Naive thymus-derived CD4-positive, alpha-beta T cell (primary cell): ENCODE results near the gene FAR2. TPM values are rescaled to one million over a fixed set of nuclear protein-coding genes. Genes with fewer than 3 reads are reported as not detected.

Experiments
- ATAC-seq: fragments of 150-1000 bp; cut with Tn5 transposase; 2 replicates; pipeline ENCODE4 v1.10.0; 2021; ENCODE audit warnings: mild to moderate bottlenecking, moderate library complexity
- CTCF ChIA-PET: fragments of 350-600 bp; sonication (Branson Sonifier 250); formaldehyde crosslinking; loops from one replicate; lab custom pipeline; 2021; ENCODE audit warnings: antibody characterized with exemption; lab: Charles Lee
- POLR2A ChIA-PET: fragments of 350-600 bp; sonication (Branson Sonifier 250); formaldehyde crosslinking; loops from one replicate; lab custom pipeline; 2021; ENCODE audit warnings: antibody characterized with exemption, inconsistent platforms; lab: Charles Lee
- DNase-seq, 9 donors: peaks; one replicate each; pipeline versions ENCODE4 v3.0.0 to v3.0.0-alpha.2; 2020 to 2022; ENCODE audit warnings: mixed read lengths in 1 of 9
- H3K27ac ChIP-seq: one replicate; pipeline ENCODE4 v1.7.0; 2013; ENCODE audit warnings: mild to moderate bottlenecking, low read depth, low read length, moderate library complexity
- H3K27me3 ChIP-seq, 2 donors: one replicate each; pipeline ENCODE4 v1.7.0; 2013; ENCODE audit warnings: low read length in 2 of 2, mild to moderate bottlenecking in 2 of 2, moderate library complexity in 2 of 2; ENCODE audit not compliant: control insufficient read depth in 2 of 2, insufficient read depth in 2 of 2
- H3K36me3 ChIP-seq, 3 experiments: 1 replicate in 2 of 3; 2 replicates in 1 of 3; pipeline ENCODE4 v1.7.0; 2013; ENCODE audit warnings: low read length in 3 of 3, mild to moderate bottlenecking in 3 of 3, moderate library complexity in 1 of 3; ENCODE audit not compliant: insufficient read depth in 3 of 3, control insufficient read depth in 2 of 3
- H3K4me1 ChIP-seq, 2 donors: one replicate each; pipeline ENCODE4 v1.7.0; 2013; ENCODE audit warnings: low read length in 2 of 2, mild to moderate bottlenecking in 2 of 2, moderate library complexity in 1 of 2; ENCODE audit not compliant: control insufficient read depth in 2 of 2, insufficient read depth in 2 of 2
- H3K4me3 ChIP-seq: 2 replicates; pipeline ENCODE4 v1.7.0; 2013; ENCODE audit warnings: mild to moderate bottlenecking, low read length
- H3K9me3 ChIP-seq, 3 experiments: 1 replicate in 2 of 3; 2 replicates in 1 of 3; pipeline ENCODE4 v1.7.0; 2013; ENCODE audit warnings: low read length in 3 of 3; ENCODE audit not compliant: control insufficient read depth in 2 of 3
- H3K27ac Mint-ChIP-seq, 9 donors: one replicate each; pipeline ENCODE4 v1.8.0; 2020 to 2022; ENCODE audit warnings: mixed read lengths in 9 of 9, mild to moderate bottlenecking in 8 of 9, moderate library complexity in 5 of 9, inconsistent platforms in 2 of 9
- H3K27me3 Mint-ChIP-seq, 5 donors: one replicate each; pipeline ENCODE4 v1.8.0; 2021 to 2022; ENCODE audit warnings: mixed read lengths in 5 of 5, mild to moderate bottlenecking in 1 of 5
- H3K36me3 Mint-ChIP-seq, 5 donors: one replicate each; pipeline ENCODE4 v1.8.0; 2020 to 2022; ENCODE audit warnings: mixed read lengths in 5 of 5, mild to moderate bottlenecking in 3 of 5, inconsistent platforms in 1 of 5
- H3K4me1 Mint-ChIP-seq, 7 donors: one replicate each; pipeline ENCODE4 v1.8.0; 2020 to 2022; ENCODE audit warnings: mixed read lengths in 7 of 7, mild to moderate bottlenecking in 3 of 7, inconsistent platforms in 1 of 7
- H3K4me3 Mint-ChIP-seq, 10 donors: one replicate each; pipeline ENCODE4 v1.8.0; 2020 to 2022; ENCODE audit warnings: mild to moderate bottlenecking in 10 of 10, mixed read lengths in 10 of 10, moderate library complexity in 6 of 10, inconsistent platforms in 2 of 10
- H3K9me3 Mint-ChIP-seq, 11 donors: one replicate each; pipeline ENCODE4 v1.8.0; 2020 to 2022; ENCODE audit warnings: mixed read lengths in 11 of 11, mild to moderate bottlenecking in 4 of 11, inconsistent platforms in 1 of 11, moderate library complexity in 1 of 11
- intact Hi-C, 2 donors: fragments of 100-400 bp; cut with micrococcal nuclease; formaldehyde crosslinking; loops; one replicate each; pipeline ENCODE4 v1.15.1; 2023
- polyA plus RNA-seq, 2 donors: library from polyadenylated mRNA; unstranded; fragments of 300-500 nt; fragmentation: Illumina TruSeq; gene quantifications; one replicate each; pipeline ENCODE4 v1.2.3, GENCODE V29; 2021
- total RNA-seq, 6 experiments: library from RNA in 5 of 6; stranded (reverse) in 5 of 6; gene quantifications; 1 replicate in 5 of 6; 2 replicates in 1 of 6; pipeline ENCODE4 v1.2.3 and lab custom pipeline; 2021 to 2026

FAR2 gene
- total and polyA plus RNA-seq, 7 experiments from 2014 or later: 1.1 to 11.1 (median 1.9) TPM

GRCh38 chr12:29226616-29227015 lies 77.5 kb downstream of the FAR2 start:
- ATAC-seq (no peak), DNase-seq (no peak)
- Histone ChIP-seq H3K4me3 (no peak overlapping the region), H3K27me3 (no peaks in the 10 kb centered on the region), H3K4me1 (no peaks in the 10 kb centered on the region), H3K27ac (no peak overlapping the region), H3K9me3 (no peaks in the 10 kb centered on the region), H3K36me3 (no peaks in the 10 kb centered on the region)
- H3K27ac Mint-ChIP-seq: no peak overlapping the region
- intact Hi-C loops: loop anchor here in 1 of 2 donors (10.0 kb wide), 1 partner anchor 142 kb away; no protein-coding TSS in a partner anchor
- H3K4me3 Mint-ChIP-seq: no peak overlapping the region
- peaks cover 0 to 5% (median 0%) of the 10 kb centered on the region in 5 donors for H3K36me3 Mint-ChIP-seq
- CTCF ChIA-PET: no interaction called here
- H3K4me1 Mint-ChIP-seq: no peaks in the 10 kb centered on the region
- POLR2A ChIA-PET: no interaction called here
- peaks cover 0 to 5% (median 2%) of the 10 kb centered on the region in 11 donors for H3K9me3 Mint-ChIP-seq
- peaks cover 0 to 3% (median 0%) of the 10 kb centered on the region in 5 donors for H3K27me3 Mint-ChIP-seq

DNA sequence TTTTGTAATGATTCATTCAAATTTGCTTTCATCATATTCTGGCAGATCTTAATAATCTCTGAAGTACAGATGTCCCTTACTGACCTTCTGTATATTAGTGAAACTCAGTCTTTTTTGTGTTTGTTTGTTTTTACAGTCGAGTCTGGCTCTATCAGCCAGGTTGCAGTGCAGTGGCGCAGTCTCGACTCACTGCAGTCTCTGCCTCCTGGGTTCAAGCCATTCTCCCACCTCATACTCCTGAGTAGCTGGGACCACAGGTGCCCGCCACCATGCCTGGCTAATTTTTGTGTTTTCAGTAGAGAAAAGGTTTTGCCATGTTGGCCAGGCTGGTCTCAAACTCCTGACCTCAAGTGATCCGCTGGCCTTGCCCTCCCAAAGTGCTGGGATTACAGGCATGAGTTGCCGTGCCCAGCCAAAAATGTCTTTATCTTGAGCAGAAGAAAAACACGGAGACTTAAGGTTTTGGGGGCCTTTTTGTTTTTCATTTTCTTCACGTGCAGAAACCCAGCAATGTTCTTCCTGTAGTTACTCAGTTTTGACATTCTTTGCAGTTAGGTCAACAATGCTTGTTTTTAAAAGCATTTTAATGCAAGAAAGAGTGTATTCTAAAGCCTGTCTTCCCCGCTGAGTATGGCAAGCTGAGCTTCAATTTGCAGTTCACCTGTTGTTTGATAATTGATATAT lies 79.5 kb downstream of the FAR2 start:
- POLR2A ChIA-PET: no interaction called here
- no peaks in the 10 kb centered on the region for H3K4me1 ChIP-seq
- DNase-seq: no peak
- H3K9me3 ChIP-seq: no peaks in the 10 kb centered on the region
- Mint-ChIP-seq H3K36me3 (no peaks in the 10 kb centered on the region), H3K27ac (no peak overlapping the region), H3K4me3 (no peak overlapping the region), H3K9me3 (no peaks in the 10 kb centered on the region), H3K4me1 (no peaks in the 10 kb centered on the region), H3K27me3 (no peaks in the 10 kb centered on the region)
- no peak overlapping the region for H3K4me3 ChIP-seq
- CTCF ChIA-PET: no interaction called here
- H3K27me3 ChIP-seq: no peaks in the 10 kb centered on the region
- H3K27ac ChIP-seq: no peak overlapping the region
- no peak for ATAC-seq
- no peaks in the 10 kb centered on the region for H3K36me3 ChIP-seq
- intact Hi-C loops: loop anchor here in 1 of 2 donors (10.0 kb wide), 1 partner anchor 144 kb away; no protein-coding TSS in a partner anchor

DNA sequence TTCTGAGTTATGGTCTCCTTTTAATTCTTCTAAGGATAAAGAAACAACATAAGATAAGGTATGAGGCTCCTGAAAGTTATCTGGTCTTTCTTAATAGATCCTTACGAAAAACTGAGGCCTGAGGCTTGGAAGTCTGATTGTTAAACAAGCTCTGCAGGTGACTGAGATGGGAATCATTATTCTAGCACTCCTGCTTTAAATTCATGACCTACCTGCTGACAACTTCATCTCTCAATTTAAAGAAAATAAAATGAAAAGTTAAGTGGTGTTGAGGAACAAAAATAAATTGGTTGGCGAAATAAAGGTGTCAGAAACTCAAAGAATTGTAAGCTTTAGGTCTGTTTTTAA lies 80.1 kb downstream of the FAR2 start:
- Histone ChIP-seq H3K4me1 (no peaks in the 10 kb centered on the region), H3K36me3 (no peaks in the 10 kb centered on the region), H3K4me3 (no peak overlapping the region), H3K27me3 (no peaks in the 10 kb centered on the region), H3K9me3 (no peaks in the 10 kb centered on the region), H3K27ac (no peak overlapping the region)
- POLR2A ChIA-PET: no interaction called here
- intact Hi-C loops: loop anchor here in 1 of 2 donors (10.0 kb wide), 1 partner anchor 144 kb away; no protein-coding TSS in a partner anchor
- CTCF ChIA-PET: no interaction called here
- H3K4me1 Mint-ChIP-seq: no peaks in the 10 kb centered on the region
- no peak for ATAC-seq
- no peak overlapping the region for H3K27ac Mint-ChIP-seq
- H3K27me3 Mint-ChIP-seq: no peaks in the 10 kb centered on the region
- no peaks in the 10 kb centered on the region for H3K36me3 Mint-ChIP-seq
- H3K4me3 Mint-ChIP-seq: no peak overlapping the region
- DNase-seq: no peak
- no peaks in the 10 kb centered on the region for H3K9me3 Mint-ChIP-seq

DNA sequence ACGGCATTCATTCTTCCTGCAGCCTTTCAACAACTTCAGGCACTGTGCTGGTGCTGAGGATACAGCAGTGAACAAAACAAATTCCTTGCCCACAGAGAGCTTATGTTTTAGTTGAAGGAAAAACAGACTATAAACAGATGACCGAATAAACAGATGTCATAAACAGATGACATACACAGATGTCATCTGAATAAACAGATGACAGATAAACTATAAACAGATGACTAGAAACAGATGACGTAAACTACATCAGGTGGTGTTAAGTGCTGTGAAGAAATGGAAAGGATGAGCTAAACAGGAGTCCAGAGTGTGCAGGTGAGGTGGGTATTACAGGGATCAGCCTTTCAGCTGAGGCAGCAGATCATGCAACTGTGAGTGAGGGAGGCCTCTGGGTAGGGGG lies 80.9 kb downstream of the FAR2 start:
- Mint-ChIP-seq H3K36me3 (no peaks in the 10 kb centered on the region), H3K9me3 (no peaks in the 10 kb centered on the region), H3K4me1 (no peaks in the 10 kb centered on the region), H3K27ac (no peak overlapping the region), H3K4me3 (no peak overlapping the region), H3K27me3 (no peaks in the 10 kb centered on the region)
- Histone ChIP-seq H3K4me1 (no peaks in the 10 kb centered on the region), H3K27ac (no peak overlapping the region), H3K36me3 (no peaks in the 10 kb centered on the region), H3K27me3 (no peaks in the 10 kb centered on the region), H3K9me3 (no peaks in the 10 kb centered on the region), H3K4me3 (no peak overlapping the region)
- DNase-seq: no peak
- ATAC-seq: no peak
- POLR2A ChIA-PET: no interaction called here
- CTCF ChIA-PET: no interaction called here
- intact Hi-C loops: loop anchor here in 1 of 2 donors (10.0 kb wide), 1 partner anchor 145 kb away; no protein-coding TSS in a partner anchor

DNA sequence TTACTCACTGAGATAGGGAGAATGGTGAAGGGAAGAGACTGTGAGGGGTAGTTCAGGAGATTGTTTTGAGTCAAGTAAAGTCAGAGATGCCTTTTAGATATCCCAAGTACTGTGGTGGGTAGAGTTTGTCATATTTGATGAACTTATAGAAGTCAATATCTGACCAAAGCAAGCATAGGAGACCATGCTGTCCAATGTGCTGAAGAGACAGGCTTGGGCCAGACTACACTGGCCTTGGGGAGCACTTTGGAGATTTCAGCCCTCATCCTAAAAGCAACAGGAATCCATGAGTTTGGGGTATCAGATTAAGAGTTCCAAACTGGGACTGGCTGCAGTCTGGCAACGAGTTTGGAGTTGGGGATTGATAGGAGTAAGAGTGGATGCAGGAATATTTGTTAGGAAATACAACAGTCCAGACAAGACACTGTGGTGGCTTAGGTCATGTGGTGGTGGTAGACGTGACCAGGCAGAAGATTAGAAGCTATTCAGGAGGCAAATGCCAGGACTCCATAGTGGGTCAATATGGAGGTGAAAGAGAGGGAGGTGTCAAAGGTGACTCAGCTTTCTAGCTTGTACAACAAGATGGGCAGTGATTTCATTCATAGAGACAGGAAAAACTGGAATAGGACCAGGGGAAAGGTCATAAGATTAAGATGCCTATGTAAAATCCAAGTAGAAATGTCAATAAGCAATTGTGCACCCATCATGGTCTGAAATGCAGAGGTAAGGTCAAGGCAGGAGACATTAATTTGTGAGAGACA lies 81.9 kb downstream of the FAR2 start:
- ATAC-seq: no peak
- H3K9me3 ChIP-seq: no peaks in the 10 kb centered on the region
- CTCF ChIA-PET: no interaction called here
- H3K36me3 ChIP-seq: no peaks in the 10 kb centered on the region
- no peak overlapping the region for H3K4me3 ChIP-seq
- H3K27ac ChIP-seq: no peak overlapping the region
- H3K4me1 ChIP-seq: no peaks in the 10 kb centered on the region
- H3K27me3 ChIP-seq: no peaks in the 10 kb centered on the region
- DNase-seq: no peak
- no peak overlapping the region for H3K27ac Mint-ChIP-seq
- intact Hi-C loops: no loop called here
- H3K9me3 Mint-ChIP-seq: no peaks in the 10 kb centered on the region
- POLR2A ChIA-PET: no interaction called here
- no peak overlapping the region for H3K4me3 Mint-ChIP-seq
- no peaks in the 10 kb centered on the region for H3K36me3 Mint-ChIP-seq
- H3K27me3 Mint-ChIP-seq: no peaks in the 10 kb centered on the region
- no peaks in the 10 kb centered on the region for H3K4me1 Mint-ChIP-seq

GRCh38 chr12:29232086-29232485 lies 83.0 kb downstream of the FAR2 start:
- no peaks in the 10 kb centered on the region for H3K27me3 ChIP-seq
- H3K27me3 Mint-ChIP-seq: no peaks in the 10 kb centered on the region
- DNase-seq (no peak), ATAC-seq (no peak)
- no peak overlapping the region for H3K27ac ChIP-seq
- POLR2A ChIA-PET: interaction anchor here (0.7 kb wide), 1 partner anchor 41 kb away, joined by 3 read pairs; no protein-coding TSS in a partner anchor
- H3K4me1 ChIP-seq: no peaks in the 10 kb centered on the region
- CTCF ChIA-PET: interaction anchor here (0.7 kb wide), 1 partner anchor 143 kb away, joined by 3 read pairs; no protein-coding TSS in a partner anchor
- intact Hi-C loops: no loop called here
- H3K36me3 Mint-ChIP-seq: no peaks in the 10 kb centered on the region
- no peaks in the 10 kb centered on the region for H3K36me3 ChIP-seq
- H3K4me3 Mint-ChIP-seq: no peak overlapping the region
- no peaks in the 10 kb centered on the region for H3K9me3 Mint-ChIP-seq
- no peak overlapping the region for H3K4me3 ChIP-seq
- H3K9me3 ChIP-seq: no peaks in the 10 kb centered on the region
- no peak overlapping the region for H3K27ac Mint-ChIP-seq
- no peaks in the 10 kb centered on the region for H3K4me1 Mint-ChIP-seq
